Adrenal gland (tissue), 12 donors: ENCODE data around the gene SMIM28. TPM values are rescaled to one million over a fixed set of nuclear protein-coding genes. Genes with fewer than 3 reads are reported as not detected.

Source experiments
- DNase-seq, 7 donors: peaks; one replicate each; pipeline ENCODE4 v3.0.0-alpha.2; 2019 to 2020
- H3K27ac ChIP-seq, 5 donors: fragments of 200-600 bp; sonication (generic) in 4 of 5; 1 replicate in 3 of 5; 2 replicates in 2 of 5; pipeline versions ENCODE4 v1.5.1 to v1.8.0; 2016 to 2020; ENCODE audit warnings: mild to moderate bottlenecking in 1 of 5
- H3K27me3 ChIP-seq: fragments of 200-600 bp; 2 replicates; pipeline ENCODE4 v1.8.0; 2021
- H3K36me3 ChIP-seq, 2 donors: fragments of 200-600 bp; replicated peaks in 1 of 2; 1 replicate in 1 of 2; 2 replicates in 1 of 2; pipeline versions ENCODE4 v1.5.1 to v1.8.0; 2018 to 2022
- H3K4me1 ChIP-seq, 2 donors: fragments of 200-600 bp; replicated peaks in 1 of 2; 1 replicate in 1 of 2; 2 replicates in 1 of 2; pipeline versions ENCODE4 v1.5.1 to v1.8.0; 2018 to 2021
- H3K4me3 ChIP-seq, 4 donors: fragments of 200-600 bp; sonication (generic) in 3 of 4; one replicate each; pipeline ENCODE4 v1.5.1; 2016 to 2018
- H3K9me3 ChIP-seq, 3 donors: fragments of 200-600 bp; sonication (generic) in 1 of 3; replicated peaks in 1 of 3; 1 replicate in 2 of 3; 2 replicates in 1 of 3; pipeline versions ENCODE4 v1.5.1 to v1.8.0; 2016 to 2021
- CTCF ChIP-seq, 6 experiments: fragments of 450-650 bp in 4 of 6; fragments of 200-600 bp in 2 of 6; sonication (generic) in 1 of 6; IDR thresholded peaks; 1 replicate in 5 of 6; 2 replicates in 1 of 6; pipeline versions ENCODE4 v1.5.1 to v1.8.0; 2016 to 2021; ENCODE audit warnings: antibody characterized with exemption in 6 of 6, mild to moderate bottlenecking in 2 of 6, moderate library complexity in 1 of 6
- POLR2A ChIP-seq, 2 donors: fragments of 450-650 bp; IDR thresholded peaks; one replicate each; pipeline ENCODE4 v1.6.1; 2017; ENCODE audit warnings: antibody characterized with exemption in 2 of 2, mild to moderate bottlenecking in 2 of 2, moderate library complexity in 1 of 2
- WGBS, 4 donors: extraction: QIAGEN DNeasy Blood & Tissue Kit in 2 of 4; methylation state at CpG; one replicate each; pipeline versions ENCODE4 v1.1.5 to v1.1.7; 2013 to 2017; 5-methylcytosine and 5-hydroxymethylcytosine counted together
- intact Hi-C, 2 donors: fragments of 100-400 bp; cut with DNase I; formaldehyde crosslinking; loops; one replicate each; pipeline versions ENCODE4 v1.14.1 to v1.15.0; 2022 to 2023
- polyA plus RNA-seq, 3 donors: library from polyadenylated mRNA; stranded (reverse); fragments of 200-250 nt in 2 of 3; fragments of 350-450 nt in 1 of 3; fragmentation: Illumina TruSeq in 1 of 3; extraction: RNeasy Lipid Tissue Mini Kit (QIAGEN cat#74804) in 1 of 3; gene quantifications; one replicate each; pipeline ENCODE4 v1.2.3, GENCODE V29; 2013 to 2014
- total RNA-seq, 9 donors: library from RNA; depleted of rRNA in 4 of 9; stranded (reverse); fragments of >200 nt in 4 of 9; fragments of 120-200 nt in 1 of 9; fragmentation: NEBNext Ultra II Directional in 1 of 9; extraction: Animal tissue kit (Norgen Biotek cat#: 25700) in 1 of 9; gene quantifications; one replicate each; pipeline versions ENCODE4 v1.1.0 to v1.2.4, GENCODE V29; 2013 to 2023
- donor health status: healthy with polysubstance abuse.
- donor health status: Bipolar disorder and iron deficiency.
- donor health status: DM: yes; HTN: yes; CAD: no.
- donor health status: DM: no; HTN: no; CAD: no.
- donor health status: DM: no; HTN: no; CAD: no.
- donor health status: DM: yes; HTN: yes; CAD: no.

Gene SMIM28
- total and polyA plus RNA-seq, 12 donors = not detected

GRCh38 chr6:138427701-138428100 lies 50.0 kb downstream of the SMIM28 start:
- 87 to 88% (median 87%) methylated on average over 8 of the region's 8 CpGs for WGBS, 4 donors
- intact Hi-C loops = loop anchor here (2.0 to 10.0 kb wide), 5 partner anchors 85 to 337 kb away; no protein-coding TSS in a partner anchor
- peaks cover 0 to 4% of the 10 kb centered on the region in 2 donors for H3K4me1 ChIP-seq

GRCh38 chr6:138428944-138429598 lies 51.4 kb downstream of the SMIM28 start:
- WGBS, 4 donors = 40 to 45% (median 43%) methylated on average over 8 of the region's 8 CpGs
- Histone ChIP-seq H3K9me3 (no peaks in the 10 kb centered on the region), H3K4me1 (no peaks in the 10 kb centered on the region), H3K36me3 (no peaks in the 10 kb centered on the region), H3K27ac (no peak overlapping the region), H3K27me3 (no peaks in the 10 kb centered on the region), H3K4me3 (no peak overlapping the region)
- TF ChIP-seq CTCF (IDR thresholded peaks at IDR 0.05) = peak; percentile 29 to 70 (median 62)
- TF ChIP-seq POLR2A (IDR thresholded peaks at IDR 0.05) = no peak
- intact Hi-C loops = loop anchor here (2.0 to 10.0 kb wide), 5 partner anchors 83 to 336 kb away; no protein-coding TSS in a partner anchor
- peak in 1 of 7 donors; percentile 26 for DNase-seq

More at GRCh38 chr6:138427701-138428100, 50.0 kb downstream of the SMIM28 start:
- DNase-seq = no peak
- Histone ChIP-seq H3K36me3 (no peaks in the 10 kb centered on the region), H3K9me3 (no peaks in the 10 kb centered on the region), H3K4me3 (no peak overlapping the region), H3K27me3 (no peaks in the 10 kb centered on the region), H3K27ac (no peak overlapping the region)
- TF ChIP-seq POLR2A (IDR thresholded peaks at IDR 0.05) (no peak), CTCF (IDR thresholded peaks at IDR 0.05) (no peak)

- 80 to 84% (median 82%) methylated on average over 12 of the region's 12 CpGs for WGBS, 4 donors
- DNase-seq = no peak
- Histone ChIP-seq H3K4me1 (peaks cover 0 to 2% of the 10 kb centered on the region in 2 donors), H3K4me3 (no peak overlapping the region), H3K27me3 (no peaks in the 10 kb centered on the region), H3K36me3 (no peaks in the 10 kb centered on the region), H3K27ac (no peak overlapping the region), H3K9me3 (no peaks in the 10 kb centered on the region)
- intact Hi-C loops = loop anchor here (2.0 to 10.0 kb wide), 6 partner anchors 83 to 335 kb away; no protein-coding TSS in a partner anchor
- TF ChIP-seq CTCF (IDR thresholded peaks at IDR 0.05) (no peak), POLR2A (IDR thresholded peaks at IDR 0.05) (no peak)
Measured at GRCh38 chr6:138429761-138430160, 52.1 kb downstream of the SMIM28 start.

GRCh38 chr6:138430361-138431145 lies 52.8 kb downstream of the SMIM28 start:
- WGBS, 4 donors = 82 to 93% (median 89%) methylated on average over 20 to 29 of the region's 29 CpGs
- peaks cover 0 to 5% of the 10 kb centered on the region in 2 donors for H3K4me1 ChIP-seq
- intact Hi-C loops = loop anchor here in 1 of 2 donors (2.0 kb wide), 1 partner anchor 160 kb away; no protein-coding TSS in a partner anchor

More at GRCh38 chr6:138430361-138431145, 52.8 kb downstream of the SMIM28 start:
- H3K27me3 ChIP-seq = no peaks in the 10 kb centered on the region
- no peaks in the 10 kb centered on the region for H3K36me3 ChIP-seq
- no peaks in the 10 kb centered on the region for H3K9me3 ChIP-seq
- TF ChIP-seq CTCF (IDR thresholded peaks at IDR 0.05) (no peak), POLR2A (IDR thresholded peaks at IDR 0.05) (no peak)
- H3K4me3 ChIP-seq = no peak overlapping the region
- DNase-seq = no peak
- H3K27ac ChIP-seq = no peak overlapping the region
